AG04450 (cell line): ENCODE measurements around the gene DMD. TPM values are rescaled to one million over a fixed set of nuclear protein-coding genes. Genes with fewer than 3 reads are reported as not detected.
"Not testable (repeated sequence)": the region's sequence is repeated elsewhere in the genome, so short reads cannot be mapped to it uniquely, and the experiment has no call there.

Experiments used
- CTCF ChIA-PET: fragments of 300-600, 350-600 bp; formaldehyde crosslinking; extraction: SDS; loops from one replicate; lab custom pipeline; 2022; ENCODE audit warnings: antibody characterized with exemption, inconsistent platforms; lab: Charles Lee
- POLR2A ChIA-PET: fragments of 350-600 bp; formaldehyde crosslinking; extraction: SDS; loops from one replicate; lab custom pipeline; 2021; ENCODE audit warnings: antibody characterized with exemption, inconsistent platforms; lab: Yijun Ruan, JAX
- DNase-seq: peaks from one replicate; pipeline ENCODE4 v3.0.0-alpha.2; 2011; ENCODE audit warnings: low read depth, low spot score
- H3K27ac ChIP-seq: one replicate; pipeline ENCODE4 v1.5.1; 2012; ENCODE audit warnings: low read depth, low read length, control low read depth
- H3K27me3 ChIP-seq: one replicate; pipeline ENCODE4 v1.6.0; 2012; ENCODE audit warnings: low read length; ENCODE audit not compliant: control insufficient read depth, insufficient read depth
- H3K4me3 ChIP-seq: 2 replicates; pipeline ENCODE4 v1.5.1; 2011; ENCODE audit warnings: mild to moderate bottlenecking, low read depth, low read length, control low read depth
- H3K9me3 ChIP-seq: 2 replicates; pipeline ENCODE4 v1.5.1; 2012; ENCODE audit warnings: low read length; ENCODE audit not compliant: control insufficient read depth, insufficient read depth
- CTCF ChIP-seq: IDR thresholded peaks from 2 replicates; pipeline ENCODE4 v1.5.1; 2011; ENCODE audit warnings: low read depth, low read length, control low read depth, inconsistent platforms
- polyA plus RNA-seq: library from polyadenylated mRNA; depleted of rRNA; stranded (reverse); fragments of >200 nt; gene quantifications from 2 replicates; pipeline ENCODE4 v1.2.3, GENCODE V29; 2011

Gene DMD
- polyA plus RNA-seq, 1 experiment: 7.6 TPM

- TF ChIP-seq CTCF: no peak
- Histone ChIP-seq H3K27me3 (no peaks in the 10 kb centered on the region), H3K4me3 (no peak overlapping the region), H3K9me3 (no peaks in the 10 kb centered on the region), H3K27ac (no peak overlapping the region)
- POLR2A ChIA-PET: no interaction called here
- DNase-seq: no peak
- CTCF ChIA-PET: no interaction called here
Observed at GRCh38 chrX:32708542-32708941, 502.8 kb downstream of the DMD start.

GRCh38 chrX:32705385-32705784 is 506.0 kb downstream of the DMD start:
- POLR2A ChIA-PET, H3K9me3 ChIP-seq, DNase-seq, H3K27me3 ChIP-seq, H3K4me3 ChIP-seq, CTCF ChIA-PET, H3K27ac ChIP-seq: not testable (repeated sequence)

- no peak overlapping the region for H3K4me3 ChIP-seq
- TF ChIP-seq CTCF: no peak
- CTCF ChIA-PET: interaction anchor here (1.0 kb wide), 1 partner anchor 14 kb away, joined by 3 read pairs; no protein-coding TSS in a partner anchor
Observed at GRCh38 chrX:32687379-32687778, 524.0 kb downstream of the DMD start.

GRCh38 chrX:32678487-32678886 is 532.9 kb downstream of the DMD start:
- Histone ChIP-seq H3K9me3 (no peaks in the 10 kb centered on the region), H3K27me3 (no peaks in the 10 kb centered on the region), H3K4me3 (no peak overlapping the region), H3K27ac (no peak overlapping the region)
- no peak for TF ChIP-seq CTCF
- CTCF ChIA-PET: interaction anchor here (1.3 kb wide), 1 partner anchor 271 kb away, joined by 3 read pairs; no protein-coding TSS in a partner anchor
- POLR2A ChIA-PET: no interaction called here
- DNase-seq: no peak

More at GRCh38 chrX:32687379-32687778, 524.0 kb downstream of the DMD start:
- no peak for DNase-seq
- H3K27me3 ChIP-seq: no peaks in the 10 kb centered on the region
- no peak overlapping the region for H3K27ac ChIP-seq
- H3K9me3 ChIP-seq: no peaks in the 10 kb centered on the region
- POLR2A ChIA-PET: no interaction called here

GRCh38 chrX:32673193-32673592 is 538.2 kb downstream of the DMD start:
- no peak overlapping the region for H3K27ac ChIP-seq
- DNase-seq: no peak
- ChIA-PET POLR2A (no interaction called here), CTCF (interaction anchor here (0.6 to 1.2 kb wide), 3 partner anchors 14 to 265 kb away, joined by 3 to 4 read pairs (median 3); no protein-coding TSS in a partner anchor)
- TF ChIP-seq CTCF: 0 out of 2 replicates have a peak, but pooled peaks have one; percentile 13
- H3K4me3 ChIP-seq: no peak overlapping the region
- no peaks in the 10 kb centered on the region for H3K27me3 ChIP-seq
- H3K9me3 ChIP-seq: no peaks in the 10 kb centered on the region
